Epithelial cell of proximal tubule (primary cell): ENCODE data around the gene ADAMTS13. TPM values are rescaled to one million over a fixed set of nuclear protein-coding genes. Genes with fewer than 3 reads are reported as not detected.

Experiments used
- DNase-seq: peaks from one replicate; pipeline ENCODE4 v3.0.0-alpha.2; 2011; ENCODE audit warnings: low read depth
- H3K4me3 ChIP-seq: 2 replicates; pipeline ENCODE4 v1.5.1; 2011; ENCODE audit warnings: low read depth, mild to moderate bottlenecking, low read length
- CTCF ChIP-seq: conservative IDR thresholded peaks from 2 replicates; pipeline ENCODE4 v1.5.1; 2012; ENCODE audit warnings: low read depth, mild to moderate bottlenecking, low read length
- total RNA-seq: library from RNA; depleted of rRNA; stranded (reverse); fragments of >200 nt; gene quantifications from 2 replicates; pipeline ENCODE4 v1.2.3, GENCODE V29; 2015

The ADAMTS13 gene
- total RNA-seq, 1 donor from 2014 or later, result 0.75 TPM

- DNase-seq, result no peak
- H3K4me3 ChIP-seq, result no peak overlapping the region
- TF ChIP-seq CTCF, result no peak
Observed at GRCh38 chr9:133378408-133378962, 43.7 kb upstream of the ADAMTS13 start.

DNA sequence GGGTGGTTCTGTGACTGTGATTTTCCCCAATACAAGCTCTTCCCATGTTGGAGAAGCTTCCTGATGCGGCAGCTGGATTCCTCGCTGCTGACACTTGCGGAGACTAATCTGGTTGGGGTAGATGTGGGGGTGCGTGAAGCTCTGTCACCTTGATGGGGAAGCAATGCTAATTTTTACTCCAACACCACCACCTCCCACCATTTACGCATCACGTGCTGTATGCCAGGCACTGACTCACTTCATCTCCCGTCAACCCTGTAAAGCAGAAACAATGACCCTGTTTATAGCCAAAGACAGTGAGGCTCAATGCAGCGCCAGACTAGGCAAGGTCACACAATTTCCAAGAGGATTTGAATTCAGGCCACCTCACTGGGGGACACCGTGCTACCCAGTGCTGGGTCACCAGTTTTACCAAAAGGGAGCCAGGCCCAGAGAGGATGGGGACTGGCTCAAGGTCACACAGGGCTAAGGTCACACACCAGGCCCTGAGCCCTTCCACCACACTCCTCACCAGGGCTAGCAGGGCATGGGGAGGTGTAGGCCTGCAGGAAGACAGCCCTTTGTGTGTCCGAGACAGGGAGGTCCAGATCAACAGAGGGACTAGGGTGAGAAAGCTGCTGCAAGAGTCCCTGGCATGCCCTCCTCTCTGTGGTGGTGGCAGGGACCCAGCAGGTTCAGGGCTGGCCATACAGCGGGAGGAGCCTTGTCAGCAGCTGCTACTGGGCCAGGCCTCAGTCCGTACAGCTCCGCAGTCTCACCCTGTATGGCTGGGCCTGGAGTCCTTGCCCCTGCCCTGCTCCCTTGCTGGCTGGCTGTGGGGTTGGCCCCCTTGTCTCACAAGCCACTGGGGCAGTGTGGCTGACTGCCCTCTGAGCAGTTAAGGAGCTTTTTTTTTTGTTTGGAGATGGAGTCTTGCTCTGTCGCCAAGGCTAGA lies 42.7 kb upstream of the ADAMTS13 start:
- TF ChIP-seq CTCF, result no peak
- no peak overlapping the region for H3K4me3 ChIP-seq

GRCh38 chr9:133380734-133381133 lies 41.4 kb upstream of the ADAMTS13 start:
- TF ChIP-seq CTCF, result no peak
- DNase-seq, result no peak
- no peak overlapping the region for H3K4me3 ChIP-seq

More for the DNA sequence above, 42.7 kb upstream of the ADAMTS13 start:
- no peak for DNase-seq

GRCh38 chr9:133382507-133383141 lies 39.5 kb upstream of the ADAMTS13 start:
- TF ChIP-seq CTCF, result no peak
- no peak for DNase-seq

DNA sequence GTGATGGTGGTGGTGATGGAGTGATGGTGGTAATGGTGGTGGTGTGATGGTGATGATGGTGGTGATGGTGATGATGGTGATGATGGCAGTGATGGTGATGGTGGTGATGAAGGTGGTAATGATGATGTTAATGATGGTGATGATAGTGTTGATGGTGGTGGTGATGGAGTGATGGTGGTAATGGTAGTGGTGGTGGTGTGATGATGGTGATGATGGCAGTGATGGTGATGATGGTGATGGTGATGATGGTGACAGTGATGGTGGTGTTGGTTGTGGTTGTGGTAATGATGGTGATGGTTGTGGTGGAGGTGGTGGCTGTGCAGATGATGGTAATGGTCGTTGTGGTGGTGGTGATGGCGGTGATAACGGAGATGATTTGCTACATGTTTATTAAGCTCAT lies 38.7 kb upstream of the ADAMTS13 start:
- DNase-seq, result no peak
- H3K4me3 ChIP-seq, result no peak overlapping the region
- TF ChIP-seq CTCF, result no peak

More at GRCh38 chr9:133382507-133383141, 39.5 kb upstream of the ADAMTS13 start:
- no peak overlapping the region for H3K4me3 ChIP-seq

DNA sequence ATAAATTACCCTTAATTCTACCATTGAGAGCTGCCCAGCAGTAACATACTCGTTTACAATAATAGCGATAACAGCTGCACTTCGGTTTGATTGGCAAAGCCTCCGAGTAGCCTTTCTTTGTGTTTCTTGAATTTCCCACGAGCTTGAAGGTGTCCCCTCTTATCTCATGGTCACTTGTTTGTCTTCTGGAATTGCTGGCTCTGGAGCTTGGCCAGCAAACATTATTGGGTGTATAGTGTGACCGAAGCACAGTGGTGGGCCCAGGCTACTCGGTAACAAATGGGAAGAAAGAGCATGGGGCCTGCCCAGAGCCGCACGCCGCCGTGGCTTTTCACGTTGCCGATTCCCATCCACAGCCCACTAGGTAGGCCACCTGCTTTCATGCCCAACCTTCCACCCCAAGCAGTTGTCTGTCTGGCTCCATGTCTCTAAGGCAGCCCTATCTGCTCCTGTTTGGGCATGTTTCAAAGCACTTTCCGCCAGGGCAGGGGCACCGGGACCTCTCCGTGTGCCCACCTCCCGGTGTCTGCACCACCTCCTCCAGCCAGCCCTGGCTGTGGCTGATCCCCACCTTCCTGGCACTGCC lies 37.3 kb upstream of the ADAMTS13 start:
- no peak overlapping the region for H3K4me3 ChIP-seq
- no peak for TF ChIP-seq CTCF

More for the DNA sequence above, 37.3 kb upstream of the ADAMTS13 start:
- DNase-seq, result no peak
